HG02759 (cell line): Measurements from ENCODE around the gene SLA2.
"Not testable (repeated sequence)": the region's sequence is repeated elsewhere in the genome, so short reads cannot be mapped to it uniquely, and the experiment has no call there.

Experiments used
- ATAC-seq: cut with Tn5 transposase; IDR thresholded peaks from one replicate; pipeline ENCODE4 v1.9.1; 2021; ENCODE audit warnings: mild to moderate bottlenecking, moderate library complexity; ENCODE audit not compliant: unreplicated experiment

The SLA2 gene

DNA sequence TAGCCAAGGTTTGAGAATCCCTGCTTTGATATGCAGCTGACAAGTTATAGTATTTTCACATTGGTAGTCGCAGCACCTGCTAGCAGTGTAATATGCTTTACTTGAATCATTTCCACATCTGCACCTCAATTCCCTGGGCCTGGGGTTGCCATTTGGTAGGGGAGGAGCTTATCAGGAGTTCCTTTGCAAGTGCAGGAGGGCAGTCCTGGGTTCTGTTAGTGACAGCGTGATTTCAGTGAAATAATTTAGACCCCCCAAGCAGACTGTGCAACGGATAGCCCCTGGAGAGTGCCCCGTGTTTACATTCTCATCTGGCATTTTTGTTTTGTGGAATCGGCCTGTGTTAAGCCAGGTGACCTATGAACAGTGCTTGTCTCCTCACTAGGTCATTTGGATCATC, 34.4 kb downstream of the SLA2 start:
- ATAC-seq, result no peak

DNA sequence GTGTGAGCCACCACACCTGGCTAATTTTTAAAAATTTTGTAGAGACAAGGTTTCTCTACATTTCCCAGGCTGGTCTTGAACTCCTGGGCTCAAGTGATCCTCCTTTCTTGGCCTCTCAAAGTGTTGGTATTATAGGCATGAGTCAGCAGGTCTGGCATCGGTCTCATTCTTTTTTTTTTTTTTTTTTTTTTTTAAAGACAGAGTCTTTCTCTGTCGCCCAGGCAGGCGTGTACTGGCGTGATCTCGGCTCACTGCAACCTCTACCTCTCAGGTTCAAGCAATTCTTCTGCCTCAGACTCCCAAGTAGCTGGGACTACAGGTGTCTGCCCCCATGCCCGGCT, 37.6 kb downstream of the SLA2 start:
- not testable (repeated sequence) for ATAC-seq

DNA sequence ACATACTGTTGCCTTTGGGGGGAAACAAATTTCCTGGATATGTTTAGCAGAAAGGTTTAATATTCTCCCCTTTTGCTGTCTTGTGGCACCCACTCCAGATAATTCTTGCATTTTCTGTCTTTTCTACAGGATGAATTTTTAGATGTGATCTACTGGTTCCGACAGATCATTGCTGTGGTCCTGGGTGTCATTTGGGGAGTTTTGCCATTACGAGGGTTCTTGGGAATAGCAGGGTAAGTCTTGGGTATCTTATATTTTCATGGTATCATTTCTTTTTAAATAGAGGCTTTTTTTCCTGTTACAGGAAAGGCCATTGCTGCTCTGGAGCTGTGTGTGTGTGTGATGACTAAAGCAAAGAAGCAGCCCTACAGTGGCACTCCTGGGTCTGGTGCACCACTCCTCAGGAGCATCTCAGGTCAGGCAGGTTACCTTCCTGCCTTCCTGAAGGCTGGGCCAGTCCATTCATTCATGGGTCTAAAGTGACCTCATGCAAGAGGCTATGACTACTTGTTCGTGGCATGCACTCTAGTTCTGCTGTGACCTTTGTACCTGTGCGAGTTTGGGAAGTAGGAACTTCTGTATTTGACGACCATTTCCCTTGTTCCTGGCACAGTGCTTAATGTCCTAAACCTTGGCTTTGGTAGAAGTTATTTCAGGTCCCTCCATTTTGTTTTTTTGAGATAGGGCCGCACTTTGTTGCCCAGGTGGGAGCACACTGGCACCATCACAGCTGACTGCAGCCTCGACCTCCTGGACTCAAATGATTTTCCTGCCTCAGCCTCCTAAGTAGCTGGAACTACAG, 38.2 kb downstream of the SLA2 start:
- no peak for ATAC-seq

DNA sequence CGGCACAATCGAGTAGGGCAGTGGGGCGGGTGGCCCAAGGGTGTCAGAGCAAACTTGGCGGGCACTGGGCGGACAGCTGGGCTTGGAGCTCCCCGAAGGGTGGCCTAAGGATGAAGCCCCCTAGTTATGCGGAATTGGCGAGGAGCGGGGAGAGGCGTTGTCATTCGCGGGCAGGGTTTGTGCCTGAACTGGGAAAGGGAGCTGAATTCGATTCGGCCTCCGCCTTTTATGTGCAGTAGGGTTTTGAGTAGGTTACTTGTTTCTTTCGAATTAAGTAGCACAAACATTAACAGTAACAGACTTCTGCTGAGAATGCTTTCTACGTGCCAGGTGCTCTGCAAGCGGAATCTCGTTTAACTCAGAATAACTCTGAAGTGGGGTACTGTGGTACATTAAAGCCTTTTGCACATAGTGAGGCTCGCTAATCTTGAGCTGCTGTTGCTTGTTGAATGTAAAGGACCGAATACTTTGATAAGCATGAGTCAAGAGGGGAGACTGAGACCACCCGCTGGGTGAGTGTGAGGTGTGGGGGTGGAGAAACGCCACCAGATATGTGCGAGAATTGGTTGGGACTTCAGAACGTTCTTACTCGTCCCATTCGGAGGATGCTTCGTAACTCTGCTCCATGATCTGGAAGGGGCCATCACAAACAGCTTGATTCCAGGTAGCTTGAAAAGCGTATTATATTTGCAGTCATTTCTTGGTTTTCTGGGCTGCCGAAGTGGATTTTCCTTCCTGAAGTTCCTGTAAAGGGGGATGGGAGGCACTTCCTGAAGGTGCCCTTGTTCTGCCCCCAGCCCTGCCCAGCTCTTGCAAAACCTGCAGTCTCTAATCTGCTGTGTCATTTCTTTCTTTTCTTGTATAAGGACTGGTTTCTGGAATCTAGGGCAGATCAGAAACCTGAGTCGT, 39.6 kb downstream of the SLA2 start:
- ATAC-seq, result no peak

DNA sequence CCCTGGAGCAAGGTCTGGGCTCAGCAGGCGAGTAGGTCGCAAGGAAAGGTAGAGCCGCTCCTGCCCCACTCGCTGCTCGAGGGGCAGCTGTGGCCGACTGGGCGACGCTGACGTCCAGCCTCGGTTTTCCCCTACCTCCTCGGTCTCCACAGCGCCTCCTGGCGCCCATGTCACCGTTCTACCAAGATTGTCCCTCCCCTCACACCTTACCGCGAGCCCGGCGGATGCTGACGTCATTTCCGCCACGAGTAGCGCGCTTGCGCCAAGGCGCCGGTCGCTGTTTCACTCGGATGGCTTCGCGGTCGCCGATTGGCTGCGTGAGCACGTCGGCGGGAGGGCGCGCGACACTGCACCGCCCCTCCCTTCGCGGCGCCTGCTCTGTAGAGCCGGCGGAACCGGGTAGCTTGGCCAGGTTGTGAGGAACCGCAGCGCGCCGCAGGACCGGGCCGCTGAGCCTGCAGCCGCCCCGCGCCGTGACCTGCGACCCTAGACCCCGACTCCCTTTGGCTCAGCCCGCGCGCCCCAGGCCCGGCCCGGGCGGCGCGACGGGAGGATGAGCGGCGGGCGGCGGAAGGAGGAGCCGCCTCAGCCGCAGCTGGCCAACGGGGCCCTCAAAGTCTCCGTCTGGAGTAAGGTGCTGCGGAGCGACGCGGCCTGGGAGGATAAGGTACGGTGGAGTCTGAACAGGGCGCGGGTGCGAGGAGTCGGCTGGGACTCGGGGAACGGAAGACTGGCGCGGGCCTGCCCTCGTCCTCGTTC, 40.4 kb downstream of the SLA2 start, which contains the start of gene RAB5IF:
Gene RAB5IF, plus strand, starts transcription at position 381 of the 759 bp plus-strand sequence. Its CDS starts 173 bp downstream, at position 554.
- peak; percentile 89 for ATAC-seq

DNA sequence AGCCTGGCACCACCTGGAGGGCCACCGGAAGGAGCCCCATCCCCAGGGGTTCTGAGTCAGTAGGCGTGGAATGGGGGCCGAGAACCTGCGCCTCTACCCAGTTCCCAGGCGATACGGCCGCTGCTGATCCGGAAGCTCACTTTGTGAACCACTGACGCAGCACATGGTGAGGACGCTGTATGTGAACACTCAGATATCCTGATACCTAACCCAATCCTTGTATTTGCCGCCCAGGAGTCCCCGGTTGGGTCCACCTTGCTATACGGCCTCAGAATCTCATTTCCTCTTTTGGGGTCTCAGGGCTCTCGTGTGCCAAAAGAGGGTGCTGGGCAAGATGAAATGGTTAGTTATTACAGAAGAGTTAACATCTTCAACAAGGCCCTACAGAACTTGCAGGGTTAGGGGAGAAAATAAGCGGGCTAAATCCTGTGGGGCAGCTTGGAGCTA, 41.0 kb downstream of the SLA2 start:
- ATAC-seq, result peak; percentile 37

DNA sequence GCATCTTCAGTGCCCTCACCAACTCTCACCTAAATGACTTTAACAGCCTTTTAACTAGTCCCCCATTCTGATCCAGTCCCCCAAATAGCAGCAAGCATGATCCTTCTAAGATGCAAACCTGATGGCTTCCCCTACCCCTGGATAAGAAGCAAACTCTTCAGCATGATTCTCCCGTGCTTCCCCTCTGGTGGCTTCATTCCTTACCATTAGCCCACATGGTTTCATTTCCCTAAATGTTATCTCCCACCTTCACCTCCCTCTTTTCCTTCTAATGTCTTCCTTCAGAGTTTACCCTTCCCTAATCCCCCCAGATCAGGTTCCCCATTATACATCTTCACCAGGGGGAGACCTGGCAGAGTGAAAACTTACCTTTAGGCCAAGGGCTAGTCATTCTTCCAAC, 44.5 kb downstream of the SLA2 start:
- ATAC-seq, result no peak

DNA sequence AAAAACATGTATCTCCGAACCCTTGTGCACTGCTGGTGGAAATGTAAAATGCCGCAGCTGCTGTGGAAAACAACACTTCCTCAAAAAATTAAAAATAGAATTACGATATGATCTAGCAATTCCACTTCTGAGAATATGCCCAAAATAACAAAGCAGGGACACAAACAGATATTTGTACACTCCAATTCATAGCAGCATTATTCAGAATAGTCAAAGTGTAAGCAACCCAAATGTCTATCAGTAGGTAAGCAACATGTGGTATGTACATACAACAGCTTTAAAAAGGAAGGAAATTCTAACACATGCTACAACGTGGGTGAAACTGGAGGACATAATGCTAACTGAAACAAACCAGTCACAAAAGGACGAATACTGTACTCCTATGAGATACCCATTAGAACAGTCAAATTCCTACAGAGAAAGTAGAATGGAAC, 46.1 kb downstream of the SLA2 start:
- no peak for ATAC-seq

DNA sequence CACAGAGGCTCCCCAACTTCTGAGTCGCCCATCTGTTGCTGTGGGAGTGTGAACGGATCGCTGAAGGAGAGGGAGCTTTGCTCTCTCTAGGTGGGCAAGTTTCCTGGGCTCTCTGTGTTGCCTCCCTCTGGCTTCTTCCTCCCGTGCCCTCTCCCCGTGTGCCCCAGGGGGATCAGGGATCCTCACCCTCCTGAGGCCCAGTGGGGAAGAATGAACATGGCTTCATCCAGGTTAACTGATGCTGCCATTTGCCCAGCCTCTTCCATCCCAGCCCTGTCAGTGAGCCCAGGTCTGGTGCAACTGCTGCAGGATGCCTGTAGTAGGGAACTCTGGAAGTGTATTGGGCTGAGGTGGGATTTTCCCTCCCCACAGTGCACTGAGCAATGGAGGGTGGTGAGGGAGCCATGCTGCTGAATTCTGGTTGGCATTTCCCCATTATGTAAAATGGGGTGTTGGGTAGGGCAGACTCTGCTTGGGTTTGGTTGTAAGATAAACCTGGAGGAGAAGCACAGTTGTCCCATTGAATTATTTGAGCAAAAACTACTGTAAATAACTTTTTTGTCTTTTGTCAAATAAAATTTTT, 52.6 kb downstream of the SLA2 start:
- no peak for ATAC-seq

DNA sequence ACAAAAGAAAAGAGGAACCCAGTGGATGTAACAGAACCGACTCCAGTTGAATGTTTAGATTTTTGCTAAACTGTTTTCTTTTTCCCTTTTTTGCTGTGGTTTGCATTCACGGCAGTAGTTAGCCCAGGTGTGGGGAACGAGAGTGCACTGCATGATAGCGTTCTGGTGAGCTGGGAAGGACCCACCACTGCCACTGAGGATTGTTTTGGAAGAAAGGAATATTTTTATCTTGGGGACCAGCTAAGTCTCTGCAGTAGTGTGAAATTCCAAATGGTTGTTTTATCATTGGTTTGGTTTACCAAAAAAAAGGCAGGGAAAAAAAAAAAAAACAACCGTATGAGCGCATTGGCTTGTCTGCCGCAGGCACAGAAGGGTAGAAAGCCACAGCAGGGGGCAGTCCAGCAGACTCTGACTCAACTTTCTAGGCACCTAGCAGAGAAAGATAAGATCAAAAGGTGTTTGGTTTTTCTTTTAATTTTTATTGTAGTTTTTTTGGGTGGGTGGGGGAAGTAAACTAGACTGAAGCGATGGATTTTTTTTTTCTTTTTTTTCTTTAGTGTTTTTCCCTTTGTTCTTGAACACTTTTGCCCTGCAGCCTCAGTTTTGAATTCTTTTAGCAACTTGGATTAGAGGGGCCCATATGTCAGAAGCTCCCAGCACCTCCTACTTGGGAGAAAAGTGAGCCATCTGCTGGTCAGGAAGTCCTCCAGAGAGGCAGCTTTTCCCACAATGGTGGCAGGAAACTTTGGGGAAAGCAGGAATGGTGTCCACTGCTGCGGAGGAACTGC, 53.9 kb downstream of the SLA2 start:
- no peak for ATAC-seq

DNA sequence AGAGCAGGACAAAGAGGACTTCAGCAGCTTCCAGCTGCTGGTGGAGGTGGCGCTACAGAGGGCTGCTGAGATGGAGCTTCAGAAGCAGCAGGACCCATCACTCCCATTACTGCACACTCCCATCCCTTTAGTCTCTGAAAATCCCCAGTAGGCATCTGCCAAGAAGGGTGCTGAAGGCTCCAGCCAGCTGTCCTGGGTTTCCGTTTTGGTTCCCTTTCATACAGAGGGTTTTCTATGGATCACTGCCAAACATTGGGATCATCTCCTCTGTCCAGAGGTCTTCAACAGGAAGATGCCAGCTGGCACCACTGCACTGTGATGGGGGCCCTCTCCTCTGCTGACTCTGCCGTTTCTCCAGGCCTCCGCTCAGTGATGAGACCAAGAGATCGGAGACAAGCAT, 54.7 kb downstream of the SLA2 start:
- ATAC-seq, result no peak

DNA sequence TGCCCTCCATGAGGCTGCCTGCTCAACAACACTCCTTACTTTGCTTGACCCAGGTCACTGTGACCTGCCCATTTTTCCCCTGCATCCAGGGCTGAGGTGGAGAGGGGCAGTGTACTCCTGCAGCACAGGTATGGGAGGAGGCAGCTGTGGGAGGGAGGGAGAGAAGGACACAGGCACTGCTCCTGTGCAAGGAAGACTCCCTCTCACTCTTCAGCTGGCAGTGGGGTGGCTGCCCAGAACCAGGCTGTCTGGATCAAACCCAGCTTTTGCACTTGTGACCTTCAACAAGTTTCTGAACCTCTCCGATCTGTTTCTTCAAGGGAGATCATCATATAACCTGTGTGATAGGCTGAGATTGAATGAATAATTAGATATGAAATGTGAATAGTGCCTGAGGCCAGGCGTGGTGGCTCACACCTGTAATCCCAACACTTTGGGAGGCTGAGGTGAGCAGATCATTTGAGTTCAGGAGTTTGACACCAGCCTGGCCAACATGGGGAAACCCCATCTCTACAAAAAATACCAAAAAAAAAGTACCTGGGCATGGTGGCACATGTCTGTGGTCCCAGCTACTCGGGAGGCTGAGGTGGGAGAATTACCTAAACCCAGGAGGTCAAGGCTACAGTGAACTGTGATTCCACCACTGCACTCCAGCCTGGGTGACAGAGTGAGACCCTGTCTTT, 58.5 kb downstream of the SLA2 start:
- ATAC-seq, result no peak

DNA sequence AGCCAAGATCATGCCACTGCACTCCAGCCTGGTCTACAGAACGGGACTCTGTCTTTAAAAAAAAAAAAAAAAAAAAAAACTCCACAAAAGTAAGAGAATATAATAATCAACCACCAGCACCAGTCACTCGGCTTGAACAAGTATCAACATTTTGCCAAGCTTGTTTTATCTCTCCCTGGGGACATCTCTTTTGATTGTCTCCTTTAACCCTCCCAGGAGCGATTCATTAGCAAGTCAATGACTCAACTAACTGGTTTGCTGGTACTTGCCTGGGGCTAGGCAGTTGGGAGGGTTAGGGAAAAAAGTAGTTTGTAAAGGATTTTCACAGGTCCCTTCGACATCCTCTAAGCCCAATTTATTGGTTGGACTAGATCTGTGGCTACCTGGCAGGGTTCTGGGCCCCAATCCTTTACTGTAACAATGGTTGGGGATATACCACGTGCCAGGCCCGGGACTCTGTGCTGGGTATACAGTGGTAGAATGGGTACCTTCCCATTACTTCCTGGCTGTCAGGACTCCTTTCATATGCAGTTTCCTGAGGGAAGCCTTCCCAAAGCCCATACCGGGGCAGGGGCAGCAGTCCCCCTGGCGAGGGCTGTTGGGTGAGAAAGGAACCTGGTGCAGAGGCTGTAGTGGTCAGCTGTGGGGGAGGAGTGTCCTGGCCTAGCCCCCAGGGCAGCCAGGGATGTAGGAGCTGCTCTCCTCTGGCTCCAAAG, 60.4 kb downstream of the SLA2 start:
- no peak for ATAC-seq

DNA sequence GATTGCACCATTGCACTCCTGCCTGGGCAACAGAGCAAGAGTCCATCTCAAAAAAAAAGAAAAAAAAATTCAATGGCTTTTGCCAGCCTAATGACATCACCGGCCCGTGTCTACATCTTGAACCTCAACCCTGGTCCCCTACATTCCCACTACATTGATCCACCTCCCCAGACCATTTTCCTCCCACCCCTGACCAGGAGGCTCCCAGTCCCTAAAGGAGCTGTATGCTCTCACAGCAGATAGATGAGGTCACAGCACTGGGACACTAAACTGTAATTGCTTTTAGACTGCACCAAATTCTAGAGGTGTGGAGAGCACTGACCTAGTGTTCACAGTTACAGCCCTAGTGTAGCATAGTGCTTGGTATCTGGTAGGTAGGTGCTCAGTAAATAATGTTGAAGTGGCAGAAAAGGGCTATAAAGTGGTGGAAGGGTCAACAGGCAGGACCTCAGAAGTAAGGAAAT, 61.9 kb downstream of the SLA2 start:
- ATAC-seq, result no peak

DNA sequence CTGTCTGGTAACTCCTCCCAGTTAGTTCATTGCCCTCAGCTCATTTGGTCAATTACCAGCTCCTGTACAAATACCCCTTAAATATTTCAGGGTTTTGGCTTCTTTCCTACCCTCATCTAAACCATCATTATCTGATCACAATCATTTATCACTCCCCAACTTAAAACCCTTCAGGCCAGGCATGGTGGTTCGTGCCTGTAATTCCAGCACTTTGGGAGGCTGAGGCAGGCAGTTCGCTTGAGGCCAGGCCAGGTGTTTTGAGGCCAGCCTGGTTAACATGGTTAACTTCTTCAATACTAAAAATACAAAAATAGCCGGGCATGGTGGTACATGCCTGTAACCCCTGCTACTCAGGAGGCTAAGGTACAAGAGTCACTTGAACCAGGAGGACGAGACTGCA, 63.2 kb downstream of the SLA2 start:
- no peak for ATAC-seq

DNA sequence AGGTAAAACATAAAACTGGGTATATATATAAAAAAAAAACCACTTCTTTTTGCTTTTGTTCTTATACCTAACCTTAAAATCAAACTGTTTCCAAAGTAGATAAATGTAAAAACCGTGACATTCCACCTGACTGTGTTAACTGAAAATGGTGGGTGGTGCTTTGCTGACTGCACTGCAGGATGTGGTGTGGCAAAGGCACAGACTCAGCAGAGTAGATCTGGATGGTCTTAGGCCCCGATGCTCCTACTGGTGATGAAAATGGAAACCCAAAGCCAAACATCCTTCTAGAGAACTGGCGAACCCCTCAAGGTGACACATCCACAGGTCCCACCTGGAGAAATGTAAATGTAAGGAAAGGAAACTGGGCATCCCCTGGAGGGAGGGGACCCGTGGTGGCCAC, 63.7 kb downstream of the SLA2 start:
- ATAC-seq, result no peak

DNA sequence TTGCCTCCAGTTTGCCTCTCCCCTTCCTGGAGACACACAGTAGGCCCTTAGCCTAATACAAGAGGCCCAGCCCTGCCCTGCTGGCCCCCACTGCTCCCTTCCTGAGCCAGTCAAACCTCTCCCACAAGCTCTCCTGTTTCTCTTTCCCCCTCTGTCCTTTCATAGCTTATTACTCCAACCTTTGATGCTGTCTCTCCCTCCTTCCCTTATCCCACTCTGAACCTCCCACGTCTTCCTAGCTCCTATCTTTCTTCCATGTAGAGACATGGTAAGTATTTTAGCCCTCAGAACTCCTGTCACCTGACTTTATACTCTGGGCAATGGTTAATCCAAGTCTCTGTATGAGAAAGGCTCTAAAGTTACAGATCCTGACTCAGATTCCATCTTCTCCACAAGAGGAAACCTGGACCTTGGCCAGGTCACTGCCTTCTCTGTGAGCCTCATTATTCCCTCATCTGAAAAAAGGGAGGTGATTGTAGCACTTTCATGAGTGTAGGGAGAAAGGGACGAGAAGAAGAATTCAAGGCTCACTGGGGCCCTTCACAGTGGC, 65.9 kb downstream of the SLA2 start:
- ATAC-seq, result no peak

DNA sequence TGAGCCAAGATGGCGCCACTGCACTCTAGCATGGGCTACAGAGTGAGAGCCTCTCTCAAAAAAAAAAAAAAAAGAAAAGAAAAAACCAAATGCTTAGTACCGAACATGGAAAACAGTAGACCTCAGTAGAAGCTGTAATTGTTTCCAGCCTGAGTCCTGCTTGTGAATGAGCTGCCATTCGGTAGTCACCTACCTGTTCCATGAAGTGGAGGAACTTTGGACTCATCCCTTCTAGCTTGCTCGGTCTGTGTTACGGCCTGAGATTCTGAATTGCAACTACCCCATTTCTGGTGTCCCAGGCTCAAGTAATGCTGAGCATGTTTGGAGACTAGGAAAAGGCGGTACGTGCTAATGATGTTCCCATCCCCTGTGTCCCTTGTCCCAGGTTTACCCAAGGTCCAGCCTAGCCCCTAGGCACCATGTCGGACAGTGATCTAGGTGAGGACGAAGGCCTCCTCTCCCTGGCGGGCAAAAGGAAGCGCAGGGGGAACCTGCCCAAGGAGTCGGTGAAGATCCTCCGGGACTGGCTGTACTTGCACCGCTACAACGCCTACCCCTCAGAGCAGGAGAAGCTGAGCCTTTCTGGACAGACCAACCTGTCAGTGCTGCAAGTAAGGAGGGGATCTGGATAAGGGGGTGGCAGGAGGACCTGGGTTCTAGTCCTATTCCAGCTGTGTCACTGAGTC, 67.5 kb downstream of the SLA2 start:
- no peak for ATAC-seq
